Frontal cortex (tissue), 4 donors: Measurements from ENCODE around the gene ARHGEF2. TPM values are rescaled to one million over a fixed set of nuclear protein-coding genes. Genes with fewer than 3 reads are reported as not detected.

Experiments
- DNase-seq, 2 donors: peaks; one replicate each; pipeline ENCODE4 v3.0.0; 2012; ENCODE audit warnings: low spot score in 2 of 2
- FAIRE-seq: peaks from 2 replicates; lab custom pipeline; 2012; peaks lifted over from hg19 to GRCh38; lab: Jason Lieb, UNC
- total RNA-seq: library from RNA; depleted of rRNA; stranded (reverse); fragments of >200 nt; gene quantifications from one replicate; pipeline ENCODE4 v1.2.3, GENCODE V29; 2014
- donor health status: control.
- donor health status: control.
- donor health status: control.

The ARHGEF2 gene
- total RNA-seq = 99.5 TPM

DNA sequence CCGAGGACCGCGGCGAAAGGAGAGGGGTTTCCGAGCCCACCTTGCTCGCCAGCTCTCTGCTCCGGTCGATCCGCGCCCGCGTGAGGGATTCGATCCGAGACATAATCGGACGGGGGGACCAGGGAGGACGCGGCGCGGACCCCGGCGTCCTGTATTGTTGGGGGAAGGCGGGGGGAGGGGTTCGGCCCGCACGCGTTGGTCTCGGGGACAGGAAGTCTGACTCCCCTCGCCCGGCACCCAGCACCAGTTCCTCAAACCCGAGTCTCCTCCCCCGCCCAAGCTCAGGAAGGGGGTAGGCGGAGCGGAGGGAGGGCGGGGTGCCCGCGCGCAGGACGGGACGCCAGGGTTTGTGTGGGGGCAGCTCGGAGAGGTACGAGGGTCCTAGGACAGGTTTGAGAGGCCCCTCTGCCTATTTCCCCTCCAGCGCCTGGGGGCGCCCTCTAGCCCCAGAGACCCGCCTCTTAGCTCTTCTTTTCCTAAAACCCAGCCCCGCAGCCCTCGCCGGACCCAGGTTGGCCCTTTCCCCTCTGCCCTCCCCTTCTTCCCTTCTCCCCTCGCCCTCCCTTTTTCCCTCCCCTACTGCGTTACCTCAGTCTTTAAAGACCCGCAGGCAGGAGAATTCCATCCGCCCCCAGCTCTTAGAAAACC is at the start of gene ARHGEF2:
Gene ARHGEF2, minus strand, starts transcription at position 223 of the 648 bp plus-strand sequence. Its CDS starts 120 bp downstream, at position 103.
- peak; percentile 65 to 76 for DNase-seq
- no peak for FAIRE-seq

DNA sequence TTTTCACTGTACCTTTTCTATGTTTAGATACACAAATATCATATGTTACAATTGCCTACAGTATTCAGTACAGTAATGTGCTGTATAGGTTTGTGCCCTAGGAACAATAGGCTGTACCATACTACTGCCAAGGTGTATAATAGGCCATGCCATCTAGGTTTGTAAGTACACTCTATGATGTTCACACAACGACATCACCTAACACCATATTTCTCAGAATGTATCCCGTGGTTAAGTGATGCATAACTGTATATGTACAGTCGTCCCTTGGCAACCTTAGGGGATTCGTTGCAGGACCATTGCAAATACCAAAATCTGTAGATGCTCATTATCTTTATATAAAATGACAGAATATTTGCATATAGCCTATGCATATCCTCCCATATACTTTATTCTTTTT is 48.2 kb upstream of the ARHGEF2 start:
- FAIRE-seq = no peak
- no peak for DNase-seq

DNA sequence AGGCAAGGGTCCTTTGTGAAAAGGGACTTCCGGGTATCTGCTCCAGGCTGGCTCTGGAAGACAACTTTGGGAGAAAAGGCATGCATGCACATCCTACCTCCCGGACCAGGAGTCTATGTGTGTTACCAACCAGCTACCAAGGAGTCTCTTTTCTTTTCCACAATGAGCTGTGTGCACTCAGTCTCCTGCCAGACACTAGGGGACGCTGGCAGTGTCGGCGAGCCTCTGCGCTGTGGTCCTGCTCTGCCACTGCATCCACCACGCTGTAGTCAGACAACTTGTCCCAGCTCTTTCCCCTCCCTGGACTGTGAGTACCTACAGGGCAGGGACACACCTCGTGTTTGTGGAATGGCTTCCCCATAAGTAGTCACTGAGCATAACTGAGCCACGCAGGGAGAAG is 47.5 kb upstream of the ARHGEF2 start:
- FAIRE-seq = no peak
- peak in 1 of 2 donors; percentile 37 for DNase-seq

DNA sequence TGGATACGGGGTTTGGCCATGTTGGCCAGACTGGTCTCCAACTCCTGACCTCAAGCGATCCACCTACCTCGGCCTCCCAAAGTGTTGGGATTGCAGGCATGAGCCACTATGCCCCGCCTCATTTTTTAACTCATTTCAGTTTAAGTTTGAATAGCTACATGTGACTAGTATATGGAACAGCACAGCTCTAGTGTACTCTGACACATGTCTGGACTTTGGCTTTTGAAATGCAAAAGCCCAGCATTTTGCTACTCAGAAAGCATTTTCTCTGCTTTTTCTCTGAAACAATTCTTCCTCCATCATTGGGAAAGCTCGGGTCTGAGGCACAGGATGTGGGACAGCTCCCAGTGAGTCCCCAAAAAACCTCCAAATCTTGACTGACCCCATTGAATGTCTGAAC is 46.5 kb upstream of the ARHGEF2 start:
- FAIRE-seq (no peak), DNase-seq (no peak)

DNA sequence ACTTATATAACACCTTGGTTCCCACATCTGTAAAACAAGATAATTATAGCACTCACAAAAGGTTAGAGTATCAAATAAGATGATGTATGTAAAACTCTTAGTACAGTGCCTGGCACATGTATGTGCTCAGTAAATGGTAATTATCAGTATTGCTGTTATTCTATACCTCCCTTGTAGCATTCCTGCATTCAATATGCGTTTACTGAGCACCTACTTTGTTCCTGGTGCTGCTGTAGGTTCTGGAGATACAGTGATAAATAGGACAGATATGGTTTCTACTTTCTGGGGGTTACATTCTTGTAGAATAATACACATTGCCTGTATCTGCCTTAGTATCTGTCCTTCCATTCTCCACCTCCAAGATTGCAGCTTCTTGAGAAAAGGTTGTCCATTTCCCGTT is 43.6 kb upstream of the ARHGEF2 start:
- FAIRE-seq = no peak

DNA sequence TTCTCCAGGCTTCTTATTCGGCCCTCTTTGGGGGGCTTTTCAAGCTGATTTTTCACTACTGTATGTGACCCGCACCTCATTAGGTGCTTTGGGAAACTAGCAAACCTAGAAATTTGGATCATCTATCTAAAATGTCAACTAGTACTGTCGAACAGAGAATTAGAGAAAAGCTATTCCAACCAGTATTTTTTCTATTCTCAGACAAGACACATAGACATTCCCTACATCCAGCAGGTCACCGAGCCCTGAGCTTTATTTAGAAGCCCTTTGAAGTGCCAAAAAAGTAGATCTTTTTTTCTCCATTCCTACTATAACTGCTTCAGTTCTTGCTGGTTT is 42.7 kb upstream of the ARHGEF2 start:
- FAIRE-seq (no peak), DNase-seq (no peak)

More for the DNA sequence above, 43.6 kb upstream of the ARHGEF2 start:
- DNase-seq = no peak

DNA sequence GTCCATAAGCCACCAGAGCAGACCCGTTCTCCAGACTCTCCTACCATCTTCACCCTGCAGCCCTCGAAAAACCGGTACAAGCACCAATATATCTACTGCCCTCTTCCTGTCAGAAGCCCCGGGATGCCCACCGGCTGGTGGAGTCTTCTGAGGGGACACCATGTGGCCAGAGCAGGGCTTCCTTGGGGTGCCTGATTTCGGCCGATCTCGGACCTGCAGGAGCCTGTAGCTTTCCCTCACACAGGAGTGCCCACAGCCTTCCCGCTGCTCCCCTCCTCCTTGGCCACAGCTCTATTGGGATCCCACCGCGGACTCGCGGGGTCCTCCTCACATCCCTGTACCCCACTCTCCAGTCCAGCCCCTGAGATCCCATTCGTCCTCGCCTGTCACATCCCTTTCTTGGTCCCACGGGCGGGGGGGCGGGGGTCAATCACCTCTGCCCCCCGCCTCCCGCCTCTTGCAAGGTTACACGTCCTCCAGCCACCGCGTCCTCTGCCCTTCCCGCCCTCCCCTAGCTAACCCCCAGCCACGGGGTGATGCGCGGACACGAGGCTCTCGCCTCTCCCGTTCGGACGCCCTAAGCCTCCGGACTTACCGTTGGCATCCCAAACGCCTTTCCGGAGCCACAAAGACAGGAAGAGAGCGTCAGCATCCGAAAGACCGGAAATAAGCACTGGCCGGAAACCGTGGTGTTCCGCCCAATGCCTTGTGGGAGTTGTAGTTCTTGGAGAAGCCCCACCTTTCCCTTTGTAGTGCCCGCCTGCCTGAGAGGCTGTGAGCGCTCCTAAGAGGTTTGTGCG is 42.1 kb upstream of the ARHGEF2 start, which contains the start of gene SSR2:
Gene SSR2, minus strand, starts transcription at position 659 of the 800 bp plus-strand sequence. CDS start 784 bp downstream, outside the sequence.
- DNase-seq (peak; percentile 85 to 94), FAIRE-seq (no peak)

DNA sequence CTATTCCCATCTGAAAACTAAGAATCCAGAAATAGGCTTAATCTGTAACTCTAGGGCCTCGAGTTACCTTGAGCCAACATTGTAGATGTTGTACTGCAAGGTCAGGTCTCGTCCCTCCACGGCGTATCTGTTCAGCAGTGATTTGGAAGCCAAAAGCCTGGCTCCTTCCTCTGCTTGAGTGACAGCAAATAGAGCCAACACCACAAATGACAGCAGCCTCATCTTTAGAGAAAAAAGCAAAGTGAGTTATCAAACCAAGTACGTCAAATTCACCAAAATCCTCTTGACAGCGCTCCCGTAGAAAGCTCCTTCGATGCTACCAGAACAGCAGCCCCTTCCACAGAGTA is 41.6 kb upstream of the ARHGEF2 start:
- DNase-seq = no peak
- FAIRE-seq = no peak

DNA sequence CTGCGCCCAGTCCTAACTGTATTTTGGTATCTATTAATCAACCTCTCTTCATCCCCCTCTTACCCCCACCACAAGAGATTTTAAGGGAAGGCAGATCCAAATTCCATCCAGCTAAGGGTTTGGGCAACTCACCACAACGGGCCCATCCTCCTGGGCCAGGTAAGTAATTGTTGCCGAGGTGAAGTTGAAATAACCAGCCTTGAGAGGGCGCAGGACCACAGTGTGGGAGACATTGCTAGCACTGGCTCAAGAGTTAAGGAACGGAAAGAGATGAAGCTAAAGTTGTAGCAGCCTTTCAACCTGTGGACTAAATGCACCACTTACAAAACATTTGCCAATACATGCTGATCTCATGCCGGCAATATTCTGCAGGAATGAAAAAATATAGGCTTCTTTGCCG is 36.5 kb upstream of the ARHGEF2 start:
- DNase-seq (no peak), FAIRE-seq (no peak)

DNA sequence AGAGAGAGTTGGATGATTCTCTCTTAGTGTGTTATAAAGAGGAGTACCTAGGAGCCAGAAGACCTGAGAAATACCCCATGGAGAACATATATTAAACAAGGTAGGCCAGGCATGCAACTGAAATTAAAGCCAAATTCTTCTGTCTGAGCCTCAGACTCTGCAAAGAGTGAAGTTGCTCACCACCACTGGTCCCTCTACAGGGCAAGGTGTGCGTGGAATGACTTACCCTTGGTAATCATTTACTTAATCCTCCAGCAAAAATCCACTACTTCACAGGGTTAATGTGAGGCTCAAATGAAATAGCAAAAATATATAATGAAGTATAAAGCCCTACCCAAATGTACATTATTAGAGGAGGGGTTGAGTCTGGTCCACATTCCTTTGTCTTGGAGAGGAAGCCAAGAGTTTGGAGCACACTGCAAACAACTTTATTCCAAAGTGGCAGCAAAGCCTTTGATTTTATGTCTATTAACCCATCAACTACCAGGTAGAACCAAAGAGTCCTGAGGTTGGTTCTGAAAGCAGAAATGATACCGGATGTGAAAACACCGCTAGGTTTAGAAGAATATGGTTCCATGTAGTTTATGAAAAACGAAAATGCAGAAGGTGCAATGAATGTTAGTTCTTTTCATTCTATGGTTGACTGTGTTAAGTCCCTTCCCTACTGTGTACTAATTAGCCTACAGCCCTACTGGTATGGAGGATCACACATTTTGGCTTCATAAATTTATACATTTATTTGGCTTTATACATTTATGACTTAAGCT is 33.9 kb upstream of the ARHGEF2 start:
- no peak for DNase-seq
- no peak for FAIRE-seq

DNA sequence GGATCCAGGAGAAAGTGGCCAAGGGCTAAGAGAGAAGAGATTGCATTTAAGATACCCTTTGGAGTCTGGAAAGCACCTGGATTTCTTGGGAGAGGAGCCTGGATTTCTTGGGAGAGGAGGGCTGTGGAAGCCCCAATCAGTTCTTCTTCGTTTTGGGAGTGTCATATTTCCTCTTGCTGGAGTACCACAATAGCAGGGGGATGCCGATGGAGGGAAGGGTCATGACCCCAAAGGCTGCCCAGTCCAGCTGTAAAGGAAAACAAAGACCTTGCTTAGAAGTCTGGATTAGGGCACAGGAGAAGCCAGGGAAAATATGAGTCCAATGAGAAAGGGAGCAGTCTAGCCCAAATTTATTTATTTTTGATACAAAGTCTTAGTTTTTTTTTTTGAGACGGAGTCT is 31.1 kb upstream of the ARHGEF2 start:
- no peak for DNase-seq

DNA sequence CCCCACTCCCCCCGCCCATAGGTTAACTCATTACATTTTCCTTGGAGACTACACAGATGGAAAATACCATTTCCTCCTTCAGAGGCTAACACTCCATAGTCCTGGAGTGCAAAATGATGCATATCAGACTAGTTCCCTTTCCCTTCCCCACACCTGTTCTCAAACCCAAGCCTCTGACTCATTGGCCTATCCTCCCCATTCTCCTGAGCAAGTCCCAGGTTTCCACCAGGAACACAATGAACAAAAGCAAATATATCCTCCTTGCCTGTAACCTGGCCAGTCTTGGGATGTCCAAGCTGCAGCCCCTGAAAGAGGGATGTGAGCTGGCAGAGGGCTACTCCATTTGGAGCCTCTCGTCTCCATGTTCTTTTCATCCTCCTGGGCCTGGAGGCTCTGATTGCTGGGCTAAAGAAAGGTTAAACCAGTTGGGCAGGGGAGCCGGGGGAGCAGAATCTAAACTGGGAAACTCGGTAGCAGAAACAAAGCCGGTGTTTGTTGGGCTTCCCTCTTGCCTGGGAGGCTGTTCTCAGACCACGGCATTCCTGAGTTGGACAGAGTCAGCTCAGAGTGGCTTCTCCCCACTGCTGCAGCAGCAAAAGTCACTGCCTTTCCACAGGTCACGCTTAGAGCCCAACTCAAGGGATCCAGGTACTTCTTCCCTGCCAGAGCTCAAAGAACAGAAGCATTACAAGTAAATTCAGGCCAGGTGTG is 28.5 kb upstream of the ARHGEF2 start:
- DNase-seq = no peak
- FAIRE-seq = no peak

More for the DNA sequence above, 31.1 kb upstream of the ARHGEF2 start:
- no peak for FAIRE-seq

DNA sequence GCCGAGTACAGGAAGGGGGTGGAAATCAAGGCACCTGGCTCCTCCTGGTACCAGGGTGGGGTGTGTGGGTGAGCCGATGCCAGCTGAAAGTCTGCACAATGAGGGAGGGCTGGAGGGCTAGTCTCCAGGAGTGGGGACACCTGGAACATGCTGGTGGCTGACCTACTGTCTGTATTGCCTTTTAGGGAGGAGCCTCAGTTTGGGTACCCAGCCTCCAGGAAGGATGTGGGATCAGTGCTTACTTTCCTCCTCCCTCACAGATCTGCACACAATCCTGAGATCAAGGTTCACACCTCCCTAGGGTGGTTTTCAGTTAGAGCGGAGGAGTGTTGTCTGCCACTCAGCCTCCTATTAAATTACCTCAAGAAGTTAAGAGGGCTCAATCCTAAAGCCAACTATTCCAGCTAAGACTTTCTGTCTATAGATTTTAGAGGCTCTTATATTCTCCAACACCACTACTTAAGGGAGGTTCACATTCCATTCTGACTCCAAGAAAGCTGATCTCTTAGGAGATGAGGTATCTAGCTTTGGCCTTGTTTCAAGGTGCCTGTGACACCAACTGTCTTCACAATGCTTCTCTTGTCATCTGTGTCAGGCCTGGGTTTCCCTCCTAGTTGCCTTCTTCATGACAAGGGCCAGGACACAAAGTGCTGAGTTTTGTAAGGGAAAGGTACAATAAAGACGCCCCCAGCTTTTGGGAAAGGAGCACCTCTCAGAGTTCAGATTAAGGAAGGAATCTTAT is 26.7 kb upstream of the ARHGEF2 start:
- FAIRE-seq (no peak), DNase-seq (no peak)

DNA sequence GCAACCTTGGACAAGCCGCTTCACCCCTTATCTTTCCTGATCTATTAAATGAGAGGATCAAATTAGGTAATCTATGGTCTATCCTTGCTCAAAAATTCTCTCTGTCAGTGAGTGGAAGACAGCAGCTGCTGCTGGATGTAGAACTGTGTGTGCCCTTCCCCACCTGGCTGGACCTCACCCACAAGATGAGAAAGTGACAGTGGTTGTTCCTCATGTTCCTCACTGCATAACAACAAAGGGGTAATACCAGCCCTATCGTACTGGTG is 25.5 kb upstream of the ARHGEF2 start:
- DNase-seq = no peak
- no peak for FAIRE-seq

DNA sequence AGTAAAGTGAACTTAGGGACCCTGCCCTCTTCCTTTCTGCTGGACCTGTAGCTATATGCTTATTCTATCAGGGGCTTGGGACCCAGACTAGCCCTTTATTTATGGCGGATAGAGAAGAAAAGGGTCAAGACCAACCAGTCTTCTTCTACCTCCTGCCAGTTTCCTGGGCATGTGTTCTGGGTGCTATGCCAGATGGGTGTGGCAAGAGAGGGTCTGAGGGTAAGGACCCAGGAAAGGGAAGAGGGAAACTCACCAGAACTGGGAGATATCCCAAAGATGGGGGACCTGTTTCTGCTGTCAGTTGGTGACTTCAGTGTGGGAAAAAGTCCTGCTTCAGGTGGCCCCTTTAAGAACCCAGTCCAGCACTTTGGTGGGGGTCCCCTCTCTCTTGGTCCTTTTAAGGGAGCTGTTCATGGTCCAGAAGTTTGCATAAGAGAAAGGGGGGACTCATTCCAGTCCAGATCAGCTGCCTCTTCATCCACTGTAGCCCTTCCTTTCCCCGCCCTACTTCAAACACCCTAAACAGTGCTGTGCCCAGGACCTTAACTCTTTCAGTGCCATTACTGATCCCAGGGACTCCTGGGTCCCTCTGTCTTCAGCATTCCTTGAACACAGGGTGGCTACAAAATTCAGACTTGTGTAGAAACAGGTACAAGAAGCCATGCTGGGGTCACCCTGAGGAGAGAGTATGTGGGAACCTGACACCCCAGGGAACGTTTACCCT is 24.0 kb upstream of the ARHGEF2 start:
- no peak for DNase-seq
- FAIRE-seq = no peak

DNA sequence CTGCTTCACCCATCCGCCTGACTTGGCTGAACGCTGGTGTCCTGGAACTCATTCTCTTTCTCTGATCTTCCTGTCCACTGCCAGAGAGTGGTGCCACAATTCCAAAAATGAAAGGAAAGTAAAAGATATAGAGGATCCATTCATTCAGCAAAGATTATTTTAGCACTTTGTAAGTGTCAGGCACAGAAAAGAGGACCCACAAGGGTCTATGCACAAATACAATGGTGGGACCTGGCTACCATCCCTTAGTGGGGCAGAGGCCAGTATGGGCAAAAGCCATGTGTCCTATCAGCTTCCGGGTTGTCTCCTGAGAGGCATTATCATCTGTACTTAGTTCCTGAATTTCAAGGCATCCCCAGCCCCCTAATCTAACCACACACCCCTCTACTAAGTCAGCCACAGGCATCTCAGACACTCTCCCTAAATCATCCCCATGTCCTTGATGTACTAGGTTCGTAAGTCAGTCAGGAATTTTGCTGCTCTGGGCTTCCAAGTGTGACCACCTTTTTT is 23.4 kb upstream of the ARHGEF2 start:
- DNase-seq = no peak
- no peak for FAIRE-seq

DNA sequence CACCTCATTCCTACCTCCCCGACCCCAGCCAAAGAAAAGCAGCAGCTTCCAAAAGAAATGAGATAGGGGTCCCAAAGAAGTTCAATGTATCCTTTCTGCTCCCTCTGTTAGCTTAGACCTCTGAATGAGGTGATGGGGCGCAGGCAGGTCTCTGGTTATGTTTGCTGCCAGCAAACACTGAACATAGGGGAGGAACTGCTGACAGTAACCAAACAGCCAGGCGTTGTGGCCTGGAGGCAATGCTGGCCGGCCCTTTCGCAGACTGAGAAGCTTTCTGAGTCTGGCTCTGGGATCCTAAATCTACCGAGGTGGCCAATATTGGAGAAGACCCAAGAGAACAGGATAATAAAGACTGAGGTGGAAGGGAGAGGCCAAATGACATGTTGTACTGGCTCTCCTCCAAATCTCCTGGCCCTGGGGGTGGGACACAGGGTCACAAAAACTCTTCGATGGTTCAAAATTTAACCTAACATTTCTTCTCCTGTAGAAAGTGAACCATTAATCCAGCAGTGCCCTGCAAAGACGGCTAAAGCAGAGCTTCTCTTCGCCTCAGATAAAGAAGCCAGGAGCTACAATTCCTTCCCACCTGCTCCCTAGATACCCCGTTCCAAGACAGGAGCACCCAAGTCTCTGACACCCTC is 22.8 kb upstream of the ARHGEF2 start:
- DNase-seq = no peak
- FAIRE-seq = no peak

DNA sequence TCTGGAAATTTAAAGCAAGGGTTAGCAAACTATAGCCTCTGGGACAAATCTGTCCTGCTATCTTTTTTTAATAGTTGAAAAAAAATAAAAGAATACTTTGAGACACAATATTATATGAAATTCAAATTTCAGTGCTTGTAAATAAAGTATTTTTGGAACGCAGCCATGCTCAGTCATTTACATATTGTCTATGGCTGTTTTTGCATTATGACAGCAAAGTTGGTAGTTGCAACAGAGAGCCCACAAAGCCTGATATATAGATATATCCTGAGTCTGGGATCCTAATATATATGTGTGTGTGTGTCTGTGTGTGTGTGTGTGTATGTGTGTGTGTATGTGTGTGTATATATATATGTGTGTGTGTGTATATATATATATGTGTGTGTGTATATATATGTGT is 21.6 kb upstream of the ARHGEF2 start:
- FAIRE-seq = no peak

More for the DNA sequence above, 21.6 kb upstream of the ARHGEF2 start:
- DNase-seq = no peak
